HG03439 (cell line): ENCODE data around the gene ACSS3.
"Not testable (repeated sequence)": the region's sequence is repeated elsewhere in the genome, so short reads cannot be mapped to it uniquely, and the experiment has no call there.

Experiments
- ATAC-seq: cut with Tn5 transposase; IDR thresholded peaks from one replicate; pipeline ENCODE4 v1.9.1; 2021; ENCODE audit warnings: mild to moderate bottlenecking, moderate library complexity; ENCODE audit not compliant: unreplicated experiment

Gene ACSS3

DNA sequence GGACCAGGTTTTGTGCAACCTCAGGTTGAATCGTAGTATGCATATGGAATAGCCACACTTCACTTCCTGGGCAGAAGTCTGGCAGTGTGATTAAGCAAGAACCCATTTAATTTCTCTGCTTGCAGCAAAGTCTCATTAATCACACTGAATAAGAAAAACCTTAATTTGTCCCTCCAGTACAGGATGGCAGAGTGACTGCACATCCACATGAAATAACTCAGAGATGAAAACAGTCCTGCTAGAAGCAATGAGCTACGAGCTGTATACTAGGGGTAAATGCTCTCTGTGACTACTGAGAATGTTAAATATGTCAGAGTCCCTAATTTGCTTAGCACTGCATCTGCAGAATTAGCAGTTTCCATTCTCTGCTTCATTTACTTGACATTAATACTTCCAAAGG is 88.9 kb downstream of the ACSS3 start:
- ATAC-seq, result no peak

- no peak for ATAC-seq
Measured at GRCh38 chr12:81167694-81168093, 89.8 kb downstream of the ACSS3 start.

DNA sequence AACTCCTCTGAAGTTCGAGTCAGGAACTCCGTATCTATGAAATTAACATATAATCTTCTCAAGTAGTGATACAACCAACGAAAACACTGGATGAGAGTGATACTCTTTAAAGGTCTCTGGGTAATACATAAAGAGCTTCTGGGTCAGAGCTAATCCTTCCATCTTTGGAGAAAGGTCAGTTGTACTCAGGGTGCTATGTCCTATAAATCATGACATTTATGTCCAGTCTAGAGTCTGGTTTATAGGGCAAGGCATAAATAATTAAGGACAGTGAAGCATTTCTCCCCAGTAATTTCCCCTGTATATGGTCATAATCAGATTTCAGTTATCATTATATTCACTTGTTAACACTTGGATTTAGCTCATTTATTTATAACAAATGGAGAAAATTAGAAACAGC is 90.6 kb downstream of the ACSS3 start:
- ATAC-seq, result no peak

DNA sequence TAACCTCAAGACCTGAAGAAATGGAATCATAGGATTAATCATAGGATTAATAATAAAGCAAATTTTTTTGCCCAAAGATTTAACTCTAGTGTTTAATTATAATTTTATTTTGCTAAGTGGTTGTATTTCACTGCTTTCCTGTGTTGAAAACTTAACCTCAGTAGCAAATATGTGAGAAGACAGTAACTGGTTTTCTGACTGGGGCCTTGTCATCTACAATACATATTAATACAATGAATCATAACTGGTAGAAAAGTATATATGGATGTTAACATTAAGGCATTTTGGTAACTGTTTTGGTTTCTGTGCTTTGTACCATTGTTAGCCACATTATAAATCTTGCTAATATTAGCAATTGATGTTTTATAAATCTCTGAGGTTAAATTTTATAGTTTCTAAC is 92.2 kb downstream of the ACSS3 start:
- no peak for ATAC-seq

GRCh38 chr12:81172851-81173250 is 95.0 kb downstream of the ACSS3 start:
- ATAC-seq, result no peak

- ATAC-seq, result no peak
Measured at GRCh38 chr12:81174664-81175063, 96.8 kb downstream of the ACSS3 start.

GRCh38 chr12:81176796-81177195 is 98.9 kb downstream of the ACSS3 start:
- no peak for ATAC-seq

DNA sequence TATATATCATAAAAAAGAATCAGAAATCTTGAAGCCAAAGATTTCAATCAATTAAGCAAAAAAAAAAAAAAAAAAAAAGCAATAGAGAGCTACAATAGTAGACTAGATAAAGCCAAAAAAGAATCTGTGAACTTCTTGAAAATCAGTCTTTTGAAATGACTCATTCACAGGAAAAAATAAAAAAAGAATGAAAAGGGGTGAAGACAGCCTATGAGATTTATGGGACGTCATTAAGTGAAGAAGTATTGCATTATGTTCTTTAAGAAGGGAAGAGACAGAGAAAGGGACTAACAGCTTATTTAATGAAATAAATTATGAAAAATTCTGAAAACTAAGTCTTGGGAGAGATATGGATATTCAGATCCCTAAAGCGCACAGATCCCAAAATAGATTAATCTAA is 103.8 kb downstream of the ACSS3 start:
- ATAC-seq, result no peak

- ATAC-seq, result no peak
Measured at GRCh38 chr12:81187686-81188085, 109.8 kb downstream of the ACSS3 start.

- ATAC-seq, result no peak
Measured at GRCh38 chr12:81196595-81196994, 118.7 kb downstream of the ACSS3 start.

DNA sequence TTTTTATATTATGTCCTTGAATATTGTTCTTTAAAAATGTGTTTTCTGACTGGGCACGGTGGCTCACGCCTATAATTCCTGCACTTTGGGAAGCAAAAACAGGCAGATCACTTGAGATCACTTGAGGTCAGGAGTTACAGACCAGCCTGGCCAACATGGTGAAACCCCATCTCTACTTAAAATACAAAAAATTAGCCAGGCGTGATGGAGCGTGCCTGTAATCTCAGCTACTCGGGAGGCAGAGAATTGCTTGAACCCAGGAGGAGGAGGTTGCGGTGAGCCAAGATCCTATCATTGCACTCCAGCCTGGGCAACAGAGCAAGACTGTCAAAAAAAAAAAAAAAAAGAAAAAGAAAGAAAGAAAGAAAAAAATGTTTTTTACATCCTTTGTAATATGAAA is 122.7 kb downstream of the ACSS3 start:
- ATAC-seq, result not testable (repeated sequence)

DNA sequence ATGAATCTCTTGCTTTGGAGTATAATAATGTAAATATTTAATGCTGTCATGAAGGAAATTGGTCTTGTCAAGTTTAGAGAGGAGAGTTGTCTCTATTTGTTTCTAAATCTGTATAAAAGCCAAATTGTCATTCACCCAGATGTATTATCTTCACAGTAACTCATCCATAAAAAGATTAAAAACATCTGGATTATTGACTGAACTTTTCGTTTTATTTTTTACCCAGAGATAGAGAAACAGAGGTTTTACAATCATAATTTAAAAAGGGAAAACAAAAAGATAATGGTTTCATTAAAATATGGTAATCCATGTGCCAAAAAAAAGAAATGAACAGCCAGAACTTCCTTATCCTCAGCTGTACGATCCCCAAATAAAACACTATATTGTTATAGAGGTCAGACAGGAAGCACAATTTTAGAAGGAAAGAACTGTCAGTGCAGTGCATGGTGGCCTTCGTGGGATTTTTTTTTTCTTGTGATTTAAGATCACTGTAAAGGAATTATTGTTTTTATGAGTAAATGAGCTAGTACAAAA is 125.9 kb downstream of the ACSS3 start:
- ATAC-seq, result no peak

DNA sequence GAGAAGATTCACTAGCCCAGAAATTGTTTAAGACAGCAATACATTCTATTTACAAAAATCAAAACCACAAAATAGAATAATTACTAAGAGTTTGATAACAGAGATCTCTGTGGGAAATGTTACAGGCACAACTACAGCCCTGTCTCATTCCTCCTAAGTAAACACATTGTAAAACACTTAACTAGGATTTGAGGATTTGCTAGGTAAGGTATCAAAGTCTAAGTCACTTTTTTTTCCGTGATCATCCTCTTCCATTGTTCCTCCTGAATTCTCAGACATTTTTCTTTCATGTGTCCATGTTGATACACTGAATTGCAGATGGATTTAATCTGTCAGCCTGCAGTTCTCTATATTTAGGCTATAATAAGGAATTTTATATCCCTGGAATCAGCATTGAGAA is 127.5 kb downstream of the ACSS3 start:
- no peak for ATAC-seq

DNA sequence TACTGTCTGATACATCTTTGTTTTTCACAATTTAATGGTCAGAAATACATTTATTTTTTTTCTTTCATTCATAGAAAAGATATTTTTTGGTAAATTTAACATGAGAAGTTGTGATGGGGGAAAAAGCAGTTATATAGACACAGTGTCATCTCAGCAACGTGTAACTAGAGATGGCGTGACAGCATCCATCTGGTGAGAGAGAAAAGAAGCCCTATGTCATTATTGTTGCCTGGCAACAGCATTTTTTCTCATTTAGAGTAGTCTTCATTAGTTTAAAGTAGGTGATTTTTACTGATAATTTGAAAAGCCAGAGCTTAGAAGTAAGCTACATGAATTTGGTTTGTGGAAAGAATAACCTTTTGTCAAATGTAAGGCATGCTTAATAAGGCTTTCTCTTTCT is 128.6 kb downstream of the ACSS3 start:
- no peak for ATAC-seq

- ATAC-seq, result no peak
Measured at GRCh38 chr12:81207173-81207572, 129.3 kb downstream of the ACSS3 start.

DNA sequence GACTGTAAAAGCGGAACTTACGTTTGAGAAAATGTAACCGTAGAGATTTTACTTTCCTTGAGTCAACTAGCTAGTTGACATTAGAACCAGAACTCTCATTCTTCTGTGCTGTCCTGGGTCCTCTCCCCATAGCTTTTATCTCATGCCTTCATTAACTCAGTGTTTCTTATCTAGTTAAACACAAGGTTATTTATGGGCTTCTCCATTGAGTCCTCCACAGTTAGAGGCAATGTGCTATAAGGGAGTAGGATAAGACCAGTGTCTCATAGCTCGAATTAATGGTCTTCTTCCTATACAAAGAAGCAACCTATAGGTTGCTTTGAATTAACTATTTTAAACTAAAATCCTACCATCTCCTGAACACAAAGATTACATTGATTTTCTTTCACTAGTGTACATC is 129.8 kb downstream of the ACSS3 start:
- ATAC-seq, result no peak

DNA sequence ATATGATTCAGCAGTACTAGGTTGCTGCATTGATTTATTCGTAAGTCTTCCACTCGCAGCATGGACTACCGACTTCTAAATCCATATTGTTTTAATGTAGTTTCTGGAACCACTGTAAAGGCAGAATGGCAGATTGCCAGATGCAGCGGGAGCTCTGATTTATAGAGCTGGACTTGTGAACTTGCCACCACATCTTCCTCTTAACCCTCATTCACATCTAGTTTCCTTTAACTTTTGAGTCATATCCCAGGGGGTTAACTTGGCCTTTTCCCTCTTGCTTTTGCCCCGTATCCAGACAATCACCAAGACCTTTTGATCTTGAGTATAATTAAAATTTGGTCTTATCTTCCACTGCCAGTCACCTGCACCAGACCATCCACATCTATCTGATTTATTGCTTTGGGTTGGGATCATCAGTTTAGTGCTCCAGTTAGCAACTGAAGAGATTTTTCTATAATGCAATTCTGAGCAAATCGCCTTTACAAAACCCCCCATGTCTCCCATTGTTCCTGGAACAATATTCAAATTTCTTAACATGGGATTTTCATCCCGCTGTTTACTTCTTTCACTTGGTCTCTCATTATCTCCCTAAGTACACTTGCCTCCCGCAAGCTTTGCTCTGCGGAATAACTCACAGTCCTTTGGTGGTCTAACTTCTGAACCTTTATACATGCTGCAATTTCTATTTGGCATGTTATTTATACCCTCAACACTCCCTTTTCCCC is 130.5 kb downstream of the ACSS3 start:
- no peak for ATAC-seq

DNA sequence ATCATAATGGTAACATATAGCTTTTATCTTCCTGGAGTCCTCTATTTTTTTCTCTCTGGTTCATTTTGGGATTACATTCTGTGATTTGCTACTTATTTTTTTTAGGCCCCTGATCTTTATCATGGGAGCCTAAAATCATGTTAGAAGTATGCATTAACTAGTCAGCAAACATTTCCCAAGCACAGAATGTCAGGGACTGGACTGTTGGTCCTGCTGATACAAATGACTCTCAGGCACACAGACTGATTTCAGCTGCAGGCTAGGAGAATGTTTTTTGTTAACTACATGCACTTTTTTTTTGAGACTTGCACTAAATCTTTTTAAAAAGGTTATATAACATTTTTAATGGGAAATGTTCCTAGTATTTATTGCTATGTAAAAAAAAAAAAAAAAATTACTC is 131.1 kb downstream of the ACSS3 start:
- no peak for ATAC-seq

GRCh38 chr12:81209772-81210225 is 131.9 kb downstream of the ACSS3 start:
- not testable (repeated sequence) for ATAC-seq

DNA sequence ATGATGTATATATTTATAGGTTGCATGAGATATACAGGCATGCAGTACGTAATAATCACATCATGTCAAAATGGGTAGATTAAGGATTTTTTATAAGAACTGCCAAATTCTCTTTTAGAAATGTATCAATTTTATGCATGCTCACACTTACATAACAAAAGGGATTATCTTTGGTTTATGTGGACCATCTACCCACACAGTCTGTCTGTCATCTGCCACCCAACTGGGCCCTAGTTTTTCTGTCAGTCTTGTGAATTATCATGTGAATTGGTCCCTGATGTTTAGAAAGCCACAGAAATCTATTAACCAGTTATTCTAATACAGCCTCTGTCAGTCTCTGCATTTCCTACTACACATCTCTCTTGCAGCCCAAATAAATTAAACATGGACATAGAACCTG is 133.4 kb downstream of the ACSS3 start:
- no peak for ATAC-seq

DNA sequence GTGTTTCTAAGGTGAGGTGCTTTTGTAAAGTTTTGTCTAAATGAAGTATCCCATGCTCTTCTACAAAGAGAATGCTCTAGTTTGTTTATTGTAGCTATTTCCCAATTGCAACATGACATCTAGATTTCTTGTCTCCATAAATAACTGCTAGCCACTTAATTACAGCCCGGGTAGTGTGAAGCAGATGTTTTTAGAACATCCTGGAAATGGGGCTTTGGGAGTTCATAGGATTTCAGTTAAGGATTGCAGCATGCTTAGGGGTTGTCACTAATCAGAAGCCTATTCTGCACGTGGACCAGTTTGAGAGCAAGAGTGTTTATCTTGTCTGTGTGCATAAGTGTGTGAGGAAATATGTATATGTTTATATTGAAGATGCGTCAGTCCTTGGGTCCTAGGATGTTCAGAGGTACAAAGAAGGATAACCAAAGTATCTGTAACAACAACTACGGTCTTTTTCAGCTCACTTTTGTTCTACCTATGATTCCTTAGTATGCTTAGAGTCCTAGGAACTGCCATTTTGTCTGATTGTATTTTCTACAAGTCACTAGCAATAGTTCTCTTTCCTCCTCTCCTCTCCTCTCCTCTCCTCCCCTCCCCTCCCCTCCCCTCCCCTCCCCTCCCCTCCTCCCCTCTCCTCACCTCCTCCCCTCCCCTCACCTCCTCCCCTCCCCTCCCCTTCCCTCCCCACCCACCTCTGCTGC is 135.3 kb downstream of the ACSS3 start:
- no peak for ATAC-seq

- ATAC-seq, result no peak
Measured at GRCh38 chr12:81216739-81217138, 138.9 kb downstream of the ACSS3 start.
